SK-N-SH (cell line): ENCODE results near the gene AVPR1B. TPM values are rescaled to one million over a fixed set of nuclear protein-coding genes. Genes with fewer than 3 reads are reported as not detected.

ENCODE experiments used
- CTCF ChIA-PET: fragments of 300-600, 350-600 bp; formaldehyde crosslinking; extraction: SDS; loops from one replicate; lab custom pipeline; 2021; lab: Yijun Ruan, JAX
- POLR2A ChIA-PET: fragments of 350-600 bp; sonication (Branson Sonifier 250); formaldehyde crosslinking; extraction: SDS; loops from one replicate; lab custom pipeline; 2020; ENCODE audit warnings: antibody characterized with exemption, inconsistent platforms; lab: Yijun Ruan, JAX
- DNase-seq: peaks from one replicate; pipeline ENCODE4 v3.0.0; 2012
- H2AFZ ChIP-seq: fragments of 200-600 bp; sonication (generic); 2 replicates; pipeline ENCODE4 v1.8.1; 2016; ENCODE audit warnings: antibody characterized with exemption, mild to moderate bottlenecking, low read depth
- H3F3A ChIP-seq: fragments of 200-600 bp; sonication (generic); replicated peaks from 2 replicates; pipeline ENCODE3; 2016; ENCODE audit warnings: antibody characterized with exemption, mild to moderate bottlenecking; ENCODE audit not compliant: insufficient read depth
- H3K27ac ChIP-seq, 2 experiments: fragments of 200-500 bp in 1 of 2; fragments of 200-600 bp in 1 of 2; sonication (Bioruptor generic) in 1 of 2; sonication (generic), shearing (Covaris generic) in 1 of 2; 2 replicates each; pipeline versions ENCODE4 v1.5.1 to v1.6.1; 2014 to 2016; ENCODE audit warnings: low read depth in 2 of 2, inconsistent platforms in 1 of 2, low read length in 1 of 2, mild to moderate bottlenecking in 1 of 2, mixed read lengths in 1 of 2
- H3K27me3 ChIP-seq: fragments of 200-600 bp; sonication (generic), shearing (Covaris generic); 2 replicates; pipeline ENCODE4 v1.6.1; 2016; ENCODE audit warnings: mixed run types; ENCODE audit not compliant: insufficient read depth
- H3K36me3 ChIP-seq, 2 experiments: fragments of 200-500 bp in 1 of 2; fragments of 200-600 bp in 1 of 2; sonication (Bioruptor generic) in 1 of 2; sonication (generic) in 1 of 2; replicated peaks in 1 of 2; 2 replicates each; pipeline versions ENCODE3 to v1.5.1; 2014 to 2016; ENCODE audit warnings: low read length in 1 of 2, mild to moderate bottlenecking in 1 of 2; ENCODE audit not compliant: insufficient read depth in 2 of 2, control insufficient read depth in 1 of 2
- H3K4me1 ChIP-seq, 2 experiments: fragments of 200-500 bp in 1 of 2; fragments of 200-600 bp in 1 of 2; sonication (Bioruptor generic) in 1 of 2; sonication (generic), shearing (Covaris generic) in 1 of 2; 2 replicates each; pipeline versions ENCODE4 v1.5.1 to v1.6.1; 2014 to 2016; ENCODE audit warnings: low read depth in 1 of 2, low read length in 1 of 2, mixed run types in 1 of 2; ENCODE audit not compliant: insufficient read depth in 2 of 2, control insufficient read depth in 1 of 2
- H3K4me2 ChIP-seq: fragments of 200-600 bp; sonication (generic), shearing (Covaris generic); 2 replicates; pipeline ENCODE4 v1.6.1; 2017; ENCODE audit warnings: mixed run types
- H3K4me3 ChIP-seq, 2 experiments: fragments of 200-500 bp in 1 of 2; fragments of 200-600 bp in 1 of 2; sonication (Bioruptor generic) in 1 of 2; sonication (generic), shearing (Covaris generic) in 1 of 2; 2 replicates each; pipeline versions ENCODE4 v1.5.1 to v1.8.1; 2014 to 2016; ENCODE audit warnings: low read depth in 2 of 2, inconsistent platforms in 1 of 2, low read length in 1 of 2, mild to moderate bottlenecking in 1 of 2, mixed read lengths in 1 of 2, moderate library complexity in 1 of 2
- H3K79me2 ChIP-seq: fragments of 200-600 bp; sonication (generic); 2 replicates; pipeline ENCODE4 v1.8.1; 2017; ENCODE audit warnings: mild to moderate bottlenecking; ENCODE audit not compliant: insufficient read depth
- H3K9ac ChIP-seq: fragments of 200-600 bp; sonication (generic); 2 replicates; pipeline ENCODE4 v1.6.1; 2017; ENCODE audit warnings: mixed run types
- H3K9me2 ChIP-seq: fragments of 200-600 bp; sonication (generic); 2 replicates; pipeline ENCODE4 v1.6.1; 2017; ENCODE audit warnings: mixed run types
- H3K9me3 ChIP-seq: fragments of 200-600 bp; sonication (generic); 2 replicates; pipeline ENCODE4 v1.6.1; 2017; ENCODE audit warnings: mixed run types, mild to moderate bottlenecking, moderate library complexity
- H4K20me1 ChIP-seq: fragments of 200-600 bp; sonication (generic); 2 replicates; pipeline ENCODE4 v1.6.1; 2017; ENCODE audit warnings: mild to moderate bottlenecking, mixed run types; ENCODE audit not compliant: insufficient read depth
- CHD2 ChIP-seq: fragments of 150-350 bp; IDR thresholded peaks from 2 replicates; pipeline ENCODE4 v1.6.1; 2018; ENCODE audit warnings: low read length; ENCODE audit not compliant: partially characterized antibody
- CTCF ChIP-seq: fragments of 200-600 bp; sonication (generic); IDR thresholded peaks from 2 replicates; pipeline ENCODE4 v1.6.1; 2017; ENCODE audit warnings: antibody characterized with exemption, mild to moderate bottlenecking, moderate library complexity
- FOSL2 ChIP-seq: IDR thresholded peaks from 2 replicates; pipeline ENCODE4 v1.4.0; 2012; ENCODE audit warnings: low read depth, mild to moderate bottlenecking, moderate library complexity, borderline replicate concordance
- FOXJ3 ChIP-seq: sonication (generic); formaldehyde crosslinking; IDR thresholded peaks from 2 replicates; pipeline ENCODE4 v1.5.1; 2020; ENCODE audit warnings: mild to moderate bottlenecking, missing genetic modification reagents
- GABPA ChIP-seq: IDR thresholded peaks from 2 replicates; pipeline ENCODE4 v1.4.0; 2012; ENCODE audit warnings: low read depth, mild to moderate bottlenecking
- IRF3 ChIP-seq: fragments of 150-350 bp; IDR thresholded peaks from 2 replicates; pipeline ENCODE4 v1.6.1; 2016; ENCODE audit warnings: mild to moderate bottlenecking, low read depth, low read length
- MAX ChIP-seq: IDR thresholded peaks from 2 replicates; pipeline ENCODE4 v1.4.0; 2012; ENCODE audit warnings: low read depth
- NRF1 ChIP-seq: IDR thresholded peaks from 2 replicates; pipeline ENCODE4 v1.6.1; 2012; ENCODE audit warnings: low read depth, mild to moderate bottlenecking, low read length
- POLR2AphosphoS5 ChIP-seq: IDR thresholded peaks from 2 replicates; pipeline ENCODE4 v1.6.1; 2012; ENCODE audit warnings: low read depth, low read length
- RAD21 ChIP-seq: IDR thresholded peaks from 2 replicates; pipeline ENCODE4 v1.6.1; 2012; ENCODE audit warnings: mild to moderate bottlenecking, low read length
- REST ChIP-seq: IDR thresholded peaks from 2 replicates; pipeline ENCODE4 v1.6.1; 2012; ENCODE audit warnings: mild to moderate bottlenecking, low read depth, low read length, moderate library complexity
- RFX5 ChIP-seq: IDR thresholded peaks from 2 replicates; pipeline ENCODE4 v1.6.1; 2012; ENCODE audit warnings: mild to moderate bottlenecking, improper control_type of control experiment, low read length
- RXRA ChIP-seq: IDR thresholded peaks from 2 replicates; pipeline ENCODE4 v1.4.0; 2012; ENCODE audit warnings: low read depth, mild to moderate bottlenecking, borderline replicate concordance
- SIN3A ChIP-seq: IDR thresholded peaks from 2 replicates; pipeline ENCODE4 v1.6.1; 2012; ENCODE audit warnings: low read depth, mild to moderate bottlenecking, low read length, moderate library complexity, borderline replicate concordance
- USF2 ChIP-seq: fragments of 150-350 bp; IDR thresholded peaks from 2 replicates; pipeline ENCODE4 v1.6.1; 2017; ENCODE audit warnings: antibody characterized with exemption, low read length, low read depth, borderline replicate concordance
- WGBS: methylation state at CpG from one replicate; pipeline ENCODE4 v1.1.6; 2017; ENCODE audit warnings: low lambda C conversion rate; 5-methylcytosine and 5-hydroxymethylcytosine counted together
- polyA plus RNA-seq, 3 experiments: library from polyadenylated mRNA; depleted of rRNA; stranded (reverse); fragments of >200 nt; gene quantifications; 2 replicates each; pipeline ENCODE4 v1.2.3, GENCODE V29; 2012

The AVPR1B gene
- polyA plus RNA-seq, 1 of the 3 experiments (the other 2 are of a cell fraction): not detected

- no peak for TF ChIP-seq REST
- no peak for TF ChIP-seq NRF1
- TF ChIP-seq SIN3A: no peak
- TF ChIP-seq RAD21: no peak
- no peak for TF ChIP-seq USF2
These were observed 37.0 kb downstream of the AVPR1B start (continued) for GRCh38 chr1:206080026-206080820.

- Histone ChIP-seq H3K9ac (no peak overlapping the region), H3K4me3 (no peak overlapping the region), H4K20me1 (no peaks in the 10 kb centered on the region), H3K4me2 (no peak overlapping the region), H3K4me1 (peaks cover 0 to 7% of the 10 kb centered on the region in 2 experiments; a peak in 2 of 4 replicates), H3K36me3 (no peaks in the 10 kb centered on the region), H3F3A (no peaks in the 10 kb centered on the region), H3K79me2 (no peaks in the 10 kb centered on the region), H3K9me2 (no peaks in the 10 kb centered on the region), H3K27ac (no peak overlapping the region), H3K9me3 (no peaks in the 10 kb centered on the region), H3K27me3 (peaks cover 9% of the 10 kb centered on the region; the same call in 1 of the 2 replicates), H2AFZ (no peak overlapping the region)
- ChIA-PET CTCF (interaction anchor here (0.8 to 2.3 kb wide), 4 partner anchors 27 to 368 kb away, joined by 3 to 9 read pairs (median 4); no protein-coding TSS in a partner anchor), POLR2A (no interaction called here)
- no peak for DNase-seq
- WGBS: 20% methylated on average over 1 of the region's 1 CpG
- TF ChIP-seq RFX5 (no peak), MAX (no peak), POLR2AphosphoS5 (no peak), FOXJ3 (no peak), IRF3 (no peak), CHD2 (no peak), SIN3A (no peak), CTCF (no peak), RXRA (no peak), FOSL2 (no peak), NRF1 (no peak), REST (no peak), GABPA (no peak), USF2 (no peak)
These were observed 38.1 kb downstream of the AVPR1B start for GRCh38 chr1:206079135-206079534.
